H9 (cell line): ENCODE results near the gene KLF13. TPM values are rescaled to one million over a fixed set of nuclear protein-coding genes. Genes with fewer than 3 reads are reported as not detected.
A peak's percentile ranks its signal among the peaks of the same experiment; 100 is the strongest.

Experiments
- DNase-seq: peaks from one replicate; pipeline ENCODE4 v3.0.0-alpha.2; 2017
- H2AFZ ChIP-seq: one replicate; pipeline ENCODE4 v1.6.1; 2013; ENCODE audit warnings: mild to moderate bottlenecking, low read length, control low read depth, moderate library complexity
- H2AK5ac ChIP-seq: 2 replicates; pipeline ENCODE4 v1.6.1; 2013; ENCODE audit warnings: low read length, control low read depth, mixed read lengths; ENCODE audit not compliant: insufficient read length
- H2BK120ac ChIP-seq: one replicate; pipeline ENCODE4 v1.6.1; 2013; ENCODE audit warnings: low read depth, mild to moderate bottlenecking, low read length, control low read depth, inconsistent platforms; ENCODE audit not compliant: poor library complexity, severe bottlenecking
- H2BK12ac ChIP-seq: 2 replicates; pipeline ENCODE4 v1.6.1; 2013; ENCODE audit warnings: low read length, control low read depth, mixed read lengths, low read depth; ENCODE audit not compliant: insufficient read length
- H2BK15ac ChIP-seq: 2 replicates; pipeline ENCODE4 v1.6.1; 2013; ENCODE audit warnings: low read depth, low read length, control low read depth
- H2BK20ac ChIP-seq: one replicate; pipeline ENCODE4 v1.6.1; 2013; ENCODE audit warnings: low read depth, mild to moderate bottlenecking, low read length, control low read depth, inconsistent platforms; ENCODE audit not compliant: poor library complexity, severe bottlenecking
- H2BK5ac ChIP-seq: 2 replicates; pipeline ENCODE4 v1.6.1; 2013; ENCODE audit warnings: low read length, control low read depth, mixed read lengths; ENCODE audit not compliant: insufficient read length
- H3K14ac ChIP-seq: 2 replicates; pipeline ENCODE4 v1.6.1; 2013; ENCODE audit warnings: low read length, control low read depth; ENCODE audit not compliant: insufficient read depth
- H3K18ac ChIP-seq: 2 replicates; pipeline ENCODE4 v1.6.1; 2013; ENCODE audit warnings: low read depth, mild to moderate bottlenecking, mixed read lengths, low read length, control low read depth; ENCODE audit not compliant: insufficient read length
- H3K23ac ChIP-seq: 2 replicates; pipeline ENCODE4 v1.6.1; 2013; ENCODE audit warnings: low read length, control low read depth, mixed read lengths, low read depth; ENCODE audit not compliant: insufficient read length
- H3K23me2 ChIP-seq: 2 replicates; pipeline ENCODE4 v1.6.1; 2013; ENCODE audit warnings: low read depth, mild to moderate bottlenecking, mixed read lengths, low read length, control low read depth; ENCODE audit not compliant: insufficient read length, poor library complexity, severe bottlenecking
- H3K27ac ChIP-seq: 2 replicates; pipeline ENCODE4 v1.5.1; 2013; ENCODE audit warnings: low read length, control low read depth, mixed read lengths, low read depth; ENCODE audit not compliant: insufficient read length
- H3K27me3 ChIP-seq: 2 replicates; pipeline ENCODE4 v1.6.1; 2013; ENCODE audit warnings: low read length, control low read depth, inconsistent platforms; ENCODE audit not compliant: insufficient read depth
- H3K4ac ChIP-seq: 2 replicates; pipeline ENCODE4 v1.6.1; 2013; ENCODE audit warnings: low read depth, mild to moderate bottlenecking, control low read depth, inconsistent platforms, low read length, moderate library complexity
- H3K4me1 ChIP-seq: 2 replicates; pipeline ENCODE4 v1.6.1; 2013; ENCODE audit warnings: low read length, control low read depth, inconsistent platforms; ENCODE audit not compliant: insufficient read depth
- H3K4me2 ChIP-seq: 2 replicates; pipeline ENCODE4 v1.6.1; 2013; ENCODE audit warnings: low read length, control low read depth, mixed read lengths; ENCODE audit not compliant: insufficient read length, insufficient read depth
- H3K56ac ChIP-seq: 2 replicates; pipeline ENCODE4 v1.6.1; 2013; ENCODE audit warnings: low read depth, mild to moderate bottlenecking, mixed read lengths, low read length, control low read depth; ENCODE audit not compliant: insufficient read length
- H3K79me1 ChIP-seq: 2 replicates; pipeline ENCODE4 v1.6.1; 2013; ENCODE audit warnings: low read depth, mild to moderate bottlenecking, moderate library complexity, low read length, control low read depth, inconsistent platforms; ENCODE audit not compliant: insufficient read depth, poor library complexity, severe bottlenecking
- H3K79me2 ChIP-seq: 2 replicates; pipeline ENCODE4 v1.6.1; 2013; ENCODE audit warnings: low read length, control low read depth, inconsistent platforms; ENCODE audit not compliant: insufficient read depth
- H3K9ac ChIP-seq: 2 replicates; pipeline ENCODE4 v1.6.1; 2013; ENCODE audit warnings: low read length, control low read depth, mixed read lengths; ENCODE audit not compliant: insufficient read length; ENCODE audit errors: extremely low read depth
- H3K9me3 ChIP-seq: one replicate; pipeline ENCODE4 v1.6.1; 2013; ENCODE audit warnings: low read depth, low read length, inconsistent platforms; ENCODE audit not compliant: control insufficient read depth
- H3T11ph ChIP-seq: one replicate; pipeline ENCODE4 v1.6.1; 2013; ENCODE audit warnings: mild to moderate bottlenecking, low read length, control low read depth, inconsistent platforms
- H4K20me1 ChIP-seq: one replicate; pipeline ENCODE4 v1.6.1; 2013; ENCODE audit not compliant: control insufficient read depth, insufficient read length, insufficient read depth
- H4K5ac ChIP-seq: 2 replicates; pipeline ENCODE4 v1.6.1; 2013; ENCODE audit warnings: low read depth, mild to moderate bottlenecking, mixed read lengths, low read length, control low read depth; ENCODE audit not compliant: insufficient read length
- H4K8ac ChIP-seq: replicated peaks from 2 replicates; pipeline ENCODE4 v1.6.1; 2013; ENCODE audit warnings: low read length, control low read depth, mixed read lengths, low read depth; ENCODE audit not compliant: insufficient read length
- H4K91ac ChIP-seq: 2 replicates; pipeline ENCODE4 v1.6.1; 2013; ENCODE audit warnings: low read depth, mild to moderate bottlenecking, moderate library complexity, mixed read lengths, low read length, control low read depth; ENCODE audit not compliant: insufficient read length
- H3K27ac Mint-ChIP-seq, 3 experiments: 2 replicates in 2 of 3; 3 replicates in 1 of 3; pipeline ENCODE4 v1.8.0; 2020 to 2021; ENCODE audit warnings: mixed read lengths in 3 of 3, mild to moderate bottlenecking in 1 of 3, moderate library complexity in 1 of 3
- H3K27me3 Mint-ChIP-seq: 2 replicates; pipeline ENCODE4 v1.8.0; 2021; ENCODE audit warnings: low read depth, mild to moderate bottlenecking, moderate library complexity, mixed read lengths
- H3K36me3 Mint-ChIP-seq, 3 experiments: 2 replicates in 2 of 3; 3 replicates in 1 of 3; pipeline ENCODE4 v1.8.0; 2020 to 2021; ENCODE audit warnings: low read depth in 3 of 3, mixed read lengths in 3 of 3; ENCODE audit not compliant: insufficient read depth in 1 of 3
- H3K4me1 Mint-ChIP-seq, 2 experiments: 2 replicates each; pipeline ENCODE4 v1.8.0; 2020; ENCODE audit warnings: mixed read lengths in 2 of 2
- H3K4me3 Mint-ChIP-seq, 2 experiments: 2 replicates in 1 of 2; 3 replicates in 1 of 2; pipeline ENCODE4 v1.8.0; 2020 to 2021; ENCODE audit warnings: mild to moderate bottlenecking in 2 of 2, mixed read lengths in 2 of 2, moderate library complexity in 1 of 2
- H3K9me3 Mint-ChIP-seq, 2 experiments: 2 replicates in 1 of 2; 3 replicates in 1 of 2; pipeline ENCODE4 v1.8.0; 2020; ENCODE audit warnings: mild to moderate bottlenecking in 2 of 2, mixed read lengths in 2 of 2, moderate library complexity in 1 of 2
- CTCF ChIP-seq: fragments of 200-600 bp; sonication (generic); conservative IDR thresholded peaks from 3 replicates; pipeline ENCODE4 v1.8.0; 2021; ENCODE audit warnings: antibody characterized with exemption, mild to moderate bottlenecking
- WGBS: extraction: QIAGEN DNeasy Blood & Tissue Kit; methylation state at CpG from one replicate; pipeline ENCODE4 v1.1.7; 2013; ENCODE audit warnings: missing lambda C conversion rate, low lambda C conversion rate, mixed read lengths; ENCODE audit not compliant: insufficient read length; ENCODE audit errors: extremely low coverage; 5-methylcytosine and 5-hydroxymethylcytosine counted together
- total RNA-seq: library from RNA; stranded (reverse); gene quantifications from 2 replicates; pipeline ENCODE4 v1.2.1, GENCODE V29; 2021

KLF13 gene
- total RNA-seq, 1 experiment from 2014 or later: 33.4 TPM

DNA sequence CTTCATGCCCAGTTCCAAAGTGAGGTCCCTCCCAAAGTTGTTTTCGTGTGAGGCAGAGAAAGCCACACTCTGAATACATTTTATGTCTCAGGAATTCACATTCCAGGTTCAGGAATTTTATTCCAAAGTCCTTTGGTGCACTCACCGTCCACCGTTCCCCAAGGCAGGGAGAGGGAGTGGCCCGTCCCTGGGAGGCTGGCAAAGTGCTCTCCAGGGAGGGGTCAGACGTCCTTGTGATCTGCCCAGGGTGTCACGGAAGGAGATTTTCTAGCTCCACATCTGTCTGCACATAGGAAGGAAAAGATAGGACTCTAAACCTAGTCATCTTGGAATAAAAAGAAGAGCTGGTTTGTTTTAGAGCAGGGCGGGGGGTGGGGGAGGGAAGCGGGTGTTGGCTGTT lies 47.9 kb downstream of the KLF13 start:
- Histone ChIP-seq H4K20me1 (no peaks in the 10 kb centered on the region), H3K4me1 (no peaks in the 10 kb centered on the region; the same call in 1 of the 2 replicates)

More for the DNA sequence above, 47.9 kb downstream of the KLF13 start:
- Histone ChIP-seq H3T11ph (no peak overlapping the region), H2BK120ac (no peak overlapping the region), H3K4ac (no peak overlapping the region), H2BK15ac (no peak overlapping the region), H2AFZ (no peak overlapping the region), H3K23me2 (no peaks in the 10 kb centered on the region), H2BK5ac (no peak overlapping the region), H4K5ac (no peak overlapping the region), H3K79me1 (no peaks in the 10 kb centered on the region), H2BK20ac (no peak overlapping the region), H3K9ac (no peak overlapping the region), H2BK12ac (no peak overlapping the region), H4K8ac (no peak overlapping the region), H3K14ac (no peak overlapping the region), H4K91ac (no peak overlapping the region), H3K9me3 (no peaks in the 10 kb centered on the region), H3K27me3 (no peaks in the 10 kb centered on the region), H3K23ac (no peak overlapping the region), H3K79me2 (no peaks in the 10 kb centered on the region; the same call in 1 of the 2 replicates), H3K56ac (no peak overlapping the region), H3K18ac (no peak overlapping the region), H3K4me2 (no peak overlapping the region), H2AK5ac (no peak overlapping the region), H3K27ac (no peak overlapping the region)
- no CpG with 5 or more reads among the region's 8 CpGs for WGBS
- peaks cover 6 to 36% (median 26%) of the 10 kb centered on the region in 3 experiments; a peak in 5 of 7 replicates for H3K36me3 Mint-ChIP-seq
- H3K4me3 Mint-ChIP-seq: no peak overlapping the region
- no peak for TF ChIP-seq CTCF
- H3K9me3 Mint-ChIP-seq: peaks cover 0 to 3% of the 10 kb centered on the region in 2 experiments; a peak in 3 of 5 replicates
- peak overlapping the region in 2 of 3 experiments; percentile 44 to 82; a peak in 2 of 7 replicates for H3K27ac Mint-ChIP-seq
- DNase-seq: no peak
- peaks cover 38 to 40% of the 10 kb centered on the region in 2 experiments for H3K4me1 Mint-ChIP-seq
- no peaks in the 10 kb centered on the region for H3K27me3 Mint-ChIP-seq
